D721Med (cell line): Measurements from ENCODE around the gene WBP1L.
A peak's percentile ranks its signal among the peaks of the same experiment; 100 is the strongest.

ENCODE experiments used
- DNase-seq: peaks from one replicate; pipeline ENCODE4 v3.0.0; 2011; ENCODE audit warnings: low spot score; ENCODE audit not compliant: insufficient read length
- FAIRE-seq: peaks from 2 replicates; lab custom pipeline; 2011; peaks lifted over from hg19 to GRCh38; lab: Jason Lieb, UNC
- TF ChIP-seq, protein P1 (sequence below): IDR thresholded peaks from 2 replicates; pipeline ENCODE4 v1.5.1; 2012; ENCODE audit warnings: mild to moderate bottlenecking, control low read depth; ENCODE audit not compliant: insufficient read depth; ENCODE audit errors: missing control alignments

WBP1L gene

DNA sequence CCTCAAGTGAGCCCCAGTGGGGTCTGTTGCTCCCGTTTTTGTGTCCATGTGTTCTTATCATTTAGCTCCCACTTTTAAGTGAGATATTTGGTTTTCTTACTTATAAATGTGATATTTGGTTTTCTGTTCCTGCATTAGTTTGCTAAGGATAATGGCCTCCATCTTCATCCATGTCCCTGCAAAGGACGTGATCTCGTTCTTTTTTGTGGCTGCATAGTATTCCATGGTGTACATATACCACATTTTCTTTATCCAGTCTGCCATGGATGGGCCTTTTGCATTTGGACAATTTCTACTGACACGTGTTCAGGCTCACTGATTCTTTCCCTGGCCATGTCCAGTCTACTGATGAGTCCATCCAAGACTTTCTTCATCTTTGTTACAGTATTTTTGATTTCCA, 19.8 kb upstream of the WBP1L start:
- TF ChIP-seq, protein P1, sequence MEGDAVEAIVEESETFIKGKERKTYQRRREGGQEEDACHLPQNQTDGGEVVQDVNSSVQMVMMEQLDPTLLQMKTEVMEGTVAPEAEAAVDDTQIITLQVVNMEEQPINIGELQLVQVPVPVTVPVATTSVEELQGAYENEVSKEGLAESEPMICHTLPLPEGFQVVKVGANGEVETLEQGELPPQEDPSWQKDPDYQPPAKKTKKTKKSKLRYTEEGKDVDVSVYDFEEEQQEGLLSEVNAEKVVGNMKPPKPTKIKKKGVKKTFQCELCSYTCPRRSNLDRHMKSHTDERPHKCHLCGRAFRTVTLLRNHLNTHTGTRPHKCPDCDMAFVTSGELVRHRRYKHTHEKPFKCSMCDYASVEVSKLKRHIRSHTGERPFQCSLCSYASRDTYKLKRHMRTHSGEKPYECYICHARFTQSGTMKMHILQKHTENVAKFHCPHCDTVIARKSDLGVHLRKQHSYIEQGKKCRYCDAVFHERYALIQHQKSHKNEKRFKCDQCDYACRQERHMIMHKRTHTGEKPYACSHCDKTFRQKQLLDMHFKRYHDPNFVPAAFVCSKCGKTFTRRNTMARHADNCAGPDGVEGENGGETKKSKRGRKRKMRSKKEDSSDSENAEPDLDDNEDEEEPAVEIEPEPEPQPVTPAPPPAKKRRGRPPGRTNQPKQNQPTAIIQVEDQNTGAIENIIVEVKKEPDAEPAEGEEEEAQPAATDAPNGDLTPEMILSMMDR = no peak
- no peak for FAIRE-seq
- no peak for DNase-seq

DNA sequence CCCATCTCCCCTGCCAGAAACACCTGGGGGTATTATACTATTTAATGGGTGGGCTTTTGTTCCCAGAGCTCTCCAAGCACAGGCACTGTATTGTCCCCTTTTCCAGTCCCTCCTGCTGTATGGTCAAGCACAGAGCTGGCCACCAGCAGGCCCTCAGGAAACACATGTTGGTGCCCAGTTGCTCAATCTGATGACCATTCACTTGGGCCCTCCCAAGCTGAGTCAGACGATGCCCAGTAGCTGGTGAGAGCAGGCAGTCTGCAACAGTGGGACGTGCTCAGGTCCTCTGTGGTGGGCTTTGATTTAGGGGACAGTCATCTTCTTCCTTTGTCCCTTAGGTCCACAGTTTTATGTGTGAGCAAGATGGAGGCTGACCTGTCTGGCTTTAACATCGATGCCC, 17.5 kb upstream of the WBP1L start:
- DNase-seq (no peak), FAIRE-seq (no peak)
- TF ChIP-seq, protein P1 = no peak

DNA sequence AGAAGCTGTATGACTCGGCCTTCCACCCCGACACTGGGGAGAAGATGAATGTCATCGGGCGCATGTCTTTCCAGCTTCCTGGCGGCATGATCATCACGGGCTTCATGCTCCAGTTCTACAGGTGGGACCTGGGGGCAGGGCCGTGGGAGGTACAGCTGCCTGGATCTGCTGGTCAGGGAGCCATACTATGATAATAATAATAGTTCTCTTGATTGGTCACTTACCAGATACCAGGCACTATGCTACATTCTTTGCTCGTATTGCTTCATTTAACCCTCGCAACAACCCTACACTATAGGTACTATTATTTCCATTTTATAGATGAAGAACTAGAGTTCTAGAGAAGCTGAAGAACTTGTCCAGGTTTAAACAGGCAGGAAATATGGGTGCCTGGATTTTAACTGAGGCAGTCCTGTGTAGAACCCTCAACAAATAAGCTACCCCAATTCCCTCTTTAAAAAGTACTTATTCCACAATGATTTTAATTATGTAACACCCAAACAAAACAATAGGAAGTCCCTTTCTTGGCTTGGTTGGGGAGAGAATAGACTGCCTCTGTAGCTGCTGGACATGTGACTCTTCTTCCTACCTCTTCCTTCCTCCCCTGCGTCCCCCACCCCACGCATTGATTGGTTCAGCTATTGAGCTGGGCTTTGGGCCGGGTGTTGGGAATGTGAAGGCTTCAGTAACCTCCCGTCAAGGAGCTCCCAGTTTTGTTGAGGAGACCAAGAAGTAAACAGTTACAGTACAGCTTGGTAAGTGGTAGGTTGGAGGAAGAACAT, 16.5 kb upstream of the WBP1L start:
- DNase-seq = no peak

DNA sequence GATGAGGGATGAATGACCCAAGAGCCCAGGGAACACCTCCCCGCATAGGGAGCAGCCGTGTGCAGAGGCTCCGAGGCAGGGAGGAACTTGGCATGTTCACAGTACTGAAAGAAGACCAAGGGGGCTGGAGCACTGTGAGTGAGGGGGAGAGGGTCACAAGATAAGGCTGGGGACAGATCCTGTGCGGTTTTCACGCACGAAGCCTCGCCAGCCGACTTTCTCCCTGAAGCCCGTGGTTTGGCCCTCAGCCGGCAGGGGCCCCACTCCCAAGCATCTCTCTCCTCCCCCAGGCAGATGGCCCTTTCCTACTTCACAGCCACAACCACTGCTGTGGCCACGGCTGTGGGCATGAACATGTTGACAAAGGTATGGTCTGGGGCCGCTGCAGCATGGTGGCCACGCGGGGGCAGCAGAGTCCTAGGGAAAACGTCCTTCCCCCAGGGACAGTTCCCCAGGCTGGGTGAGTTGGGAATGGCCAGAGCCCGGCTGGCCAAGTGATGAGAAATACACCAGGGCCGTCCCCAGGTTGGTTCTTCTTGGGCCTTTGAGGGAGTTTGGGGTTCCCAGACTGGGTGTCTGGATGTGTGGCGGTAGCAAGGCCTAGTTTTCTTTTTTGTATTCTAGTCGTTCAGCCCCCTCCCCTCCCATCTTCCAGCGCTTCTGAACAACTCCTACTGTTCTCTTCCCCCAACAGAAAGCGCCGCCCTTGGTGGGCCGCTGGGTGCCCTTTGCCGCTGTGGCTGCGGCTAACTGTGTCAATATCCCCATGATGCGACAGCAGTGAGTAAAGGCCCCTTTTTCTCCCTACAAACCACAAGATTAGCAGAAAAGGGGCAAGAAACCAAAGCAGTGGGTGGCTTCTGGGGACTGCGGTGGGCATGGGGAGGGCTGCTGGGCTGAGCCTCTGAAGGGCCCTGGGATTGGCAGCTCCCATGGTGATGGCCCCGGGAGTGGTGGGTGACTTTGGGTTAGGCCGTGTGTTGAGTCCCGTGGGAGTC, 14.4 kb upstream of the WBP1L start:
- no peak for FAIRE-seq
- DNase-seq = peak; percentile 68
- TF ChIP-seq, protein P1 = peak; percentile 91

More for the DNA sequence above, 16.5 kb upstream of the WBP1L start:
- FAIRE-seq = no peak
- TF ChIP-seq, protein P1 = no peak

DNA sequence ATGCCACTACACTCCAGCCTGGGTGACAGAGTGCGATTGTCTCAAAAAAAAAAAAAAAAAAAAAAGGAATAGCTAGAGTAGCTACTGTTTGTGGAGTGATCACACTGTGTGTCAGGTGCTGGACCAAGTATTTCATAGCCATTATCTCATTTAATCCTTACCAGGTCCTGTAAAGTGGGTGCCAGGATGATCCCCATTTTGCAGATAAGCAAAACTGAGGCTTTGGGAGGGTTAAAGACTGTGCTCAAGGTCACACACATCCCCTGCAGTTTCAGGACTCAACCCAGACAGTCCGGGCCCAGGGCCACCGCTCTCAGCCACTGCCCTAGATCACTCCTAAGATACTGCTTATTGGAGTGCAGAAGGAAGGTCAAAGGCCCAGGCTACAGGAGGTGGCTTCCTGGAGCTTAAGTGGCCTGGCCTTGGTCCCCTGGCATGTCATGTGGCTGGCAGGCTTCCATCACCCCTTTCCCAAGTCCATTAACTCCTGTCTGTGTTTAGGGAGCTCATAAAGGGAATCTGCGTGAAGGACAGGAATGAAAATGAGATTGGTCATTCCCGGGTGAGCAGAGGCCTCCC, 12.4 kb upstream of the WBP1L start:
- TF ChIP-seq, protein P1 = no peak
- no peak for FAIRE-seq
- no peak for DNase-seq

DNA sequence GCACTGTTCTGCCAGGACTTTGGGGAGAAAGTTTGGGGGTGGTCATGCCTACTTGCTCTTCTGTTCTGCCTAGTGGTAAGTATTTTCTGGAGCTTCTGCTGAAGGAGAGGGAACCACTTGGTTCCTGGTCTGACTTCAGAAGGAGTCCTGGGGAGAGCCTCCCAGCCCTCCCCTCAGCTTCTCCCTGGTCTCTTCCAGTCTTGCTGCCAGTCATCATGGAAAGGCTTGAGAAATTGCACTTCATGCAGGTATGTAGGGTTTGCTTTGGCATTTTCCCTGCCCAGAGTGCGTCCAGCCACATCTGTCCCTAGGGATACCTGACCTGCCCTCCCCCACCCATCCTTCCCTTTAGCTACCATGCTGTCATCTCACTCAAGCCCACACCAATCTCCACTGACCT, 11.1 kb upstream of the WBP1L start:
- FAIRE-seq = no peak
- TF ChIP-seq, protein P1 = no peak
- no peak for DNase-seq
